Raji (cell line): ENCODE results near the gene CEP63.

Experiments
- POLR2A ChIP-seq: IDR thresholded peaks from 2 replicates; pipeline ENCODE4 v1.6.1; 2011; ENCODE audit warnings: low read depth, low read length, control low read depth; ENCODE audit not compliant: insufficient read depth

Gene CEP63

DNA sequence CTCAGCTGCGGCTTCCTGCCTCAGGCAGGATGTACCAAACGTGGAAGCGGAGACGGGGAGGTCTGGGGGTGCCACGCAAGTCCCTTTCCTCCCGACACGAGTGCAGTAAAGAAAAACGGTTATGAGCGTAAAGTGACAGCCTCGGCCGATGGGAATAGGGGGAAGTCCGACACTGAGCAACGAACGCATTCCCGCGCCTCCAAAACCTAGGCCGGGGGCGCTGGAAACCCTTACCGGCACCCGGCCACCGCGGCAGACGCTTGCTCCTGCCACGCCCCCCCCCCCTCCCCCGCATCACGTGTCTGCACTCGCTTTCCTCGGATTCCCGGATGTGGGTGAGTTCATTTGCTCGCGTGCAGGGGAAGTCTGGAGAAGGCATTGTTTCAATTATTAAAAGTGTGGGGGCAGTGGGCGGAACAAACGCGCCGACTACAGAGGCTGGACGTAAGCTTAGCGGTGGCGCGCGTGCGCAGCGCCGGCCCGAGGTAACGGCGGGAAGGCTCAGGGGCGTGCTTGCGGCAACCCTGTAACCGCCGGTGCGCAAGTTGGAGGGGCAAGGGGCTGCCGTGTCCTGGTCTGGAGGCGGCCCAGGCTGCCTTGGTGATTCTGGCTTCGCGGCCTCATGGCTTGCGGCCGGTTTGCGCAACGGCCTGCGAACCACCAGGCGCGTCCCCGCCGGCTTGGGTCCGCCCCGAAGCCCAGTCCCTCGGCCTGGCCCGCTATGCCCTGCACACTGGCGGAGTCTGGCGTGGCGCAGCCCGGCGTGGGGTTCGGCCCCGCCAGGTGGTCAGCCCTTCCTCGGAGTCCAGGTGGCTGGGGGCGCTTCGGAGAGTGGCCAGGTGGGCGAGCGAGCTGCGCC, at the start of gene CEP63, which contains the start of gene ANAPC13:
CEP63 (plus strand) TSS at position 340 of the 859 bp plus-strand sequence. CDS start 9,264 bp downstream, outside the sequence.
ANAPC13 (minus strand) TSS at position 268 of the 859 bp plus-strand sequence. CDS start 3,081 bp downstream, outside the sequence.
- peak; percentile 79 for TF ChIP-seq POLR2A

DNA sequence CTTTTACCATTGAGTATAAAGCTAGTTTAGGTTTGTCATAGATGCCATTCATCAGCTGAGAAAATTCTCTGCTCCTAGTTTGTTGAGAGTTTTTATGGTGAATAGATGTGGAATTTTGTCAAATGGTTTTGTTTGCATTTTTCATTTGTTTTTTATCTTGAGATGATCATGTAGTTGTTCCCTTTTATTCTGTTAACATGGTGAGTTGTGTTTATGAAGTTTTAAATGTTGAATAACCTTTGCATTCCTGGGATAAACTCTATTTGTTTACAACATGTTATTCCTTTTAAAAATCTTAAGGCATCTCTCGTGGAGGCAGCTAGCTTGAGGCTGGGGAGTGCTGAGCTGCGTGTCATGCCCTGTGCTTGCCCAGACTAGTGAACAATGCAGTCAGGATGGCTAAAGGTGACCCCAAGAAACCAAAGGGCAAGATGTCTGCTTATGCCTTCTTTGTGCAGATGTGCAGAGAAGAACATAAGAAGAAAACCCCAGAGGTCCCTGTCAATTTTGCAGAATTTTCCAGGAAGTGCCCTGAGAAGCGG, 48.6 kb upstream of the CEP63 start:
- no peak for TF ChIP-seq POLR2A

DNA sequence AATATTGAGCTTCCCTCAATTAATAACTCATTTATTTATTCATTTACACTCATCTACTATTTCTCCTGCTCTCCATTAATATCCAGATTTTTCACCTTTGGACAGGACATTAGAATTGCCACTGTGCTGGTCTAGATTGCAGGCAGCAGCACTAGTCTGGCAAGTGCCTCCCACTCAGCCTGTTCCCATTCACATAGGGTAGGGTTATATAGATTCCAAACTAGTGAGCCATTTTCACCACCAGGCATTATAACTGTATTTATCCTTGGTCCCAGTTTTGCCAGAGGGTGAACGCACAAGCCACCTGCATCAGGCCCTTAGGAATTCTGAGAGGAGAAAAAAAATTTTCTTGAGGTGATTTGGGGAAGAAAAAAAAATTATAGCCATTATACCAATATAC, 44.5 kb upstream of the CEP63 start:
- no peak for TF ChIP-seq POLR2A

DNA sequence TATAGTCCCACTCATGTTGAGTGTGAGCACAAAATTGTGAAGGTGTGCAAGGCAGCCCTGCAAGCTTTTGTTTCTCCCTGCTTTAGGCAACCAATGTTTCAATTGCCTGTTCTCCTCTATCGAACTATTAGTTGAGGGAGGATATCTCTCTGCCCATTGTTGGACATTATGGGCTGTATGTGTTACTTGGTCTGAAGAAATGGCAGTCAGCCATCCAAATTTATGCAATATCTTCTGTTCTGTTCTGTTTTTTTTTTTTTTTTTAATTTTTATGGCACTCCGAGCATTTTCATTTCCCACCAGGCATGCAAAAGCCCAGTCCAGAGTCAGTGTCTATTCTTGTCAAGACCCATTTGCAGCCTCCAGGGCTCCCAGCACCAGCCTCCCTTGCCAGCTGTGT, 44.0 kb upstream of the CEP63 start:
- no peak for TF ChIP-seq POLR2A

DNA sequence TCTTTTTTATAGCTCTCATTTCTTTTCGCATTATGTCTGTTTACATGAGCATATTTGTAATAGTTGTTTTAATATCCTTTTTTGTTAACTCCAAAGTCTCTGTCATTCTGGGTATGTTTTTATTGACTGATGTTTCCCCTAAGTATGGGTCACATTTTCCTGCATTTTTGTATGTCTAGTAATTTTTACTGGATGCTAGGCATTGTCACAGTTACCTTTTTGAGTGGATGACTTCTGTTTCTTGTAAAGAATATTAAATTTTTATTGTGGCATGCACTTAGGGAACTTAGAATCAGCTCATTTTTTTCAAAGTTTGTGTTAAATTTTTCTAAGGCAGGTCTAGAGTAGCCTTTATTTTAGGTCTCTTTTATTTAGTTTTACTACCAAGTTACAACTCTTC, 40.8 kb upstream of the CEP63 start:
- no peak for TF ChIP-seq POLR2A

DNA sequence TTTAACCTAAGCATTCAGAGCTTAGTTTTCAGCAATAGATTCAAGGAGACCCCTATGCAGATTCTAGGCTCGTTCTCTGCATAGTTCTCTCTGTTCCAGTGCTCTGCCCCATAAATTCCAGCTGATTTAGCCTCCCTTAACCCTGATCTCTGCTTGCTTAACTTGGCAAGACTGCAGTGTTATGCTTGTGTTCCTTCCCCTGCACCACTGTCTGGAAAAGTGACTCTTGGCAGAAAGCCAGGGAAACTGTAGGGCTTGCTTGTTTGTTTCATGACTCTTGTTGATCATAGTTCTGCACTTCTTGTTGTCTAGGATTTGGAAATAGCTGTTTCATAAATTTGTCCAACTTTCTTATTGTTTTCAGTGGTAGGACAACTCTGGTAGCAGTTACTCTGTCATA, 40.2 kb upstream of the CEP63 start:
- TF ChIP-seq POLR2A, result no peak

DNA sequence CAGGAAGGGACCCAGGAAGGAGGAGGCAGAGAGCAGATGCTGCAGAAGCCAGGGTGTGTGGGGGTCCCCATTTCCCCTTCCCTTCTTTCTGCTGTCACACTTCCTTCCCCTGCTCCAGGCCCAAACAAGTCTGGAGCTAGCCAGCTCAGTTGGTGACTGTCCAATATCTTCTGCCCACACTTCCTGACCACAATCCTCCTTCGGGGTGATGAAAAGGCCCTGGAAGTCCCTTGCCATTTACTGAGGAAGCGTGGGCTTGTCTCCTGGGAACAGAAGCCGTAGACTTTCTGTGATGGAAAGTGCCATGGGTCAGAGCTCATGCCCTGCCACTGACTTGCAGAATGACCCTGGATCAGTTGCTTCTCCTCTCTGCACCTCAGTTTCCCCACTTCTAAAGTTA, 39.1 kb upstream of the CEP63 start:
- no peak for TF ChIP-seq POLR2A

DNA sequence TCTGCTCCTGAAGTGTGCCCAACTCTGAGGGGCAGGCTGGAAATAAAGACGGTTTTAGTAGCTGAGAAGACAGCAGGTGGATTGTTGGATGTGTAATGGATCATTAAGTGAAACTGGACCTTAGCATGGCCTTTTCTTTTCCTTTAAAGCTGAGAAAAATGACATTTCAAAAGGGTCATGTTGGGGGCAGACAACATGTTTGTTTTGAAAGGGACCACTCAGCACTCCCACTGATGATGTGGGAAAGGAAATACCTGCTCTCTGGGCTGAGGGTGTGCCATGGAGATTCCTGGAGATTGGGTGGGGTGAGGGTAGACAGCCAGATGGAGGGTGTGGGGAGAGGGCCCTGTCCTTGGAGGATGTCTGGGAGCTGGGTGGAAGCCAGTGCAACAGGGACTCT, 38.5 kb upstream of the CEP63 start:
- no peak for TF ChIP-seq POLR2A

DNA sequence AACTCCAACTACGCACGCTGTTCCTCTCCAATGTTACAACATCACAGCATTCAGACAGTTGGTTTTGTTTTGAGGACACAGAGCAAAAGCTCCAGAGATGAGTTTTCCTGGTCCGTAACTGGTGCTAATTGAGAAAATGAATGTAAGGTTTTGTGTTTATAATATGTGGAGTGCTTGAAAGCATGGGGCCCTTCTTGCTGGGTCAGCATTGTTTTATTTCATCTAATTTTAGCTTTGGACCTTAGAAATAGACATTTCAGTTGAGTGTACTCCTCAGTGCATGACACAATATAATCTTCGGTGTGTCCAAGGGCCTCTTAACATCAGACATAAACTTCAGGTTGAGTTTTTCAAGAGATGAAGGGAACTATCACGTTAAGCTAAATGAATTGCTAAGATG, 37.2 kb upstream of the CEP63 start:
- TF ChIP-seq POLR2A, result no peak

DNA sequence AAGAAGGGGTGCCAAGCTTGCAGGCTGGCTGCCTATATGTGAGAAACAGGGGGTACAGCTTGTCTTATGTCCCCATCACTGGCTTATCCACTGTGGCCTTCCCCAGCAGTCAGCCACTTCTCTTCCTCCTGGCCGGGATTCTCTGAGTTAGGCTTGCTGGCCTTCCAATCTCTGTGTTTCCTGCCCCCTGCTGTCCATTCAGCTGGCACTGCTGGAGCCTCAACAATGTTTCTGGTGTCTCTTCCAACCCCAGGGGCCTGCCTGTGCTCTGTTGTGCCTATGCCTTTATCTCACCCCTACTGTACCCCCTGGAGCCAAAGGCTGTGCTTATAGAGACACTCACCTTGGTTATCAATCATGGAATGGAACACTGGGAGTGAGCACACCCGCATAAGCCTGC, 36.6 kb upstream of the CEP63 start:
- no peak for TF ChIP-seq POLR2A

DNA sequence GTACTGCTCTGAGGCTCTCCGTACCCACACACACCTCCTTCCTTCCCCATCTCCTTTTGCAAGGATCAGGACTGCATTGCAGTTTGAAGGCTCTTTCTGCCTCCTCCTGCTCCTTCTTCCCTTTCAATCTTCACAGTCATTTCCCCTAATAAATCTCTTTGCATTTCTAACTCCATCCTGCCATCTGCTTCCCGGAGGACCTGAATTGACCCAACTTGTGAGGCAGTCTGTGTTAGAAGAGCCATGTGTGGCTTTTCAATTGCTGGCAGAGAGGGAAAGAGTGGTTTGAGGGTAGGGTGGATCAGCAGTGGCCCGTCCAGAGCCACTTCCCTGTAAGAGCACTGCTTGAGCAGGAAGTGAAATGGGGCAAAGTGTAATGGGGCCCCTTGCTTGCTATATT, 35.9 kb upstream of the CEP63 start:
- no peak for TF ChIP-seq POLR2A

DNA sequence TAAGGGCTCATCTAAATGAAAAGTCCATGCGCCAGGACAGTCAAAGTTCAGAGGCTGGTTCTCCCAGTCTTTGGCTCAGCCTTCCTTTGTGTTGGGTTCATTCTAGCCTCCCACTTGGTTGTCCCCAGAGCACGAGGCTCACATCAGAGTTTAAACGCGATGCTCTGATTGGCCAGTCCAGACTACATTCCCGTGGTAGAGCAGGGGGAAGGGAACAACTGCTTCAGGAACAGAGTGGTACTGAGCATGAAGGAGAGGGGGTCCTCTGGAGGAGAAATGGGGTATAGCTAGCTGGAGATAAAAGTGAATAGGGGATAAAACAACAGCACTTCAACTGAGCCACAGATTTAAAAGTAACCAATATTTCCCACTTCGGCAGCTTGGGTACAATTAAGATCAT, 32.2 kb upstream of the CEP63 start:
- TF ChIP-seq POLR2A, result no peak

DNA sequence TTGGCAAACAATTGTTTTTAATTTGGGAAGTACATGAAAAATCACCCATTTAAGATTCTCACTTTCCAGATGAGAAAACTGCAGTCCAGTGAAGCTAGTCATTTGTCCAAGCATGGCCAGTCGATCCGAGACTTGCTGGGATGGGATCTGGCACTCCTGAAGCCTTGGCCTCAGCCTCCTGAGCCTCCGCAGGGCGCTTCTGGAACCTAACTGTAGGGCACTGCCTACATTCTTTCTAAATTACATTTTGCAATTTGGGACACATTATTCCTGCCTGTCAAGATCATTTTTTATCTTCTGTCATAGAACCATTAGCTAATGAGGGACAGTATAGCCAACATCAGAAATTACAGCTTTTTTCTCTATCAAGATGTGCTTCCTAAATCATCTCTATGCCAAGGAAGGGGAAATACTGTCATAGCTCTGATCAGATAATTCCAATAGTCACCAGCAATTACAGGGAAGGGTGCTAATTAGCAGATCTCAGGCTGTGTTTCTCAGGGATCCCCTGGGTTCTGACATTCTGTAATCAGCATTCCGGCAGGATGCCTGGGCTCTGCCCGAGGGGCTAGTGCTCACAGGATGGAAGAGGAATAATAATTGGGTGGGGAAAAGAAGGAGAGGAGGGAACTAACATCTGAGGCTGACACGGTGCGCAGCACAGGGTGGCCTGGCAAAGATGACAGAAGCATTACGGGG, 28.3 kb upstream of the CEP63 start:
- no peak for TF ChIP-seq POLR2A

DNA sequence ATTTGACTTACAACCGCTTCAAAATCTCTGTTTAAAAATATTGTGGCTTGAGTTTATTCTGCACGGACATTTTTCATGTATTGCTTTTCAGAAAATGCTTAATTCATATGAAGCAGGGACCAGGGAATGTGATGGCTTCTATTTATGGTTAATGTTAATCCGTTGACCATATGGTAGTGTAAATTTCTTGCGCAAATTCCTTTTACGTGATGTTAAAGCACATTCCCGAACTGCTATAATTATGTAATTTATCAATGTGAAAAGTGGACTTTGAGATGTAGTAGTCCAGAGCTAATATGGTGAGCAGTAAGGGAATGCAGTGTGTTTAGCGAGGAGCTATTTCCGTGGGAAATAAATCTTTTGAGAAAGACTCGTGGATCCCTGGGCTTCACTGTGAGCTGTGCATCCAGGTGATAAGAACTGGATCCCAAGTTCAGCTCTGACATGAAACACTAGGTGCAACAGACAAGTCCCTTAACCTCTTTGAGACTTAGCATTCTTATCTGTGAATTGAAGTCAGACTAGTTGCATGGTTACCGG, 27.4 kb upstream of the CEP63 start:
- TF ChIP-seq POLR2A, result no peak

DNA sequence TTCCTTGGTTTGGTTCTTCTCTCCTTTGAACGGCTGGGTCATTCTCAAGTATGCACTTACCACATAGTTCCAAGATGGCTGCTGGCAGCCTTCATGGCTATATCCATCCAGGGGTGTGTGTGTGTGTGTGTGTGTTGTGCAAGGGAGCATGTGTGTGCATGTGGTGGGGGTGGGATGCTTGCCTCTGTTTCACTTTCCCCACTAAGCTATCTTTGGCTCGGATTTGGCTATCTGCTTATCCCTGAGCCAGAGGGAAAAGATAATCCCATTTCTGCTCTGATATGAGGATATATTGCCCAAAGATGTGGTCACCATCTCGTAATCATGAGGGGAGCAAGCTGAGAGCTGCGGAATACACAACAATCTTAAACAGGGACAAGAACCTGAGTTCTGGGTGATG, 26.3 kb upstream of the CEP63 start:
- TF ChIP-seq POLR2A, result no peak

DNA sequence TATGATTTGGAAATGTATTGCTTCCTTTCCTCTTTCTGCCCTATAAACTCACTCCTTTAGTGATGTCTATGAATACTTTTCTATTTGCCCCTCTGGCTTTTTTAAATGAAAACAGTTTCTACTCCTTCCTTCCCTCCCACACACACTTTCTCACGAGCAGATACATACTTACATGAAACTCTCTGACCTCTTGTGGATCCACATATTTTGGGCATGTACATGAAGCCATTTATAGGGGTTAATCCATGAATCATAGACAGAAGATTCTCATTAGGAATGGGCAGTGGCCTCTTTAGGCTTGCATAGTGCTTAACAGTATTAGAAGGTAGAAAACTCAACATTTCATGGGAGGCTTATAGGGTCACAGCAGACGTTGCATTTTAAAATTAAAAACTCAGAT, 24.9 kb upstream of the CEP63 start:
- TF ChIP-seq POLR2A, result no peak

DNA sequence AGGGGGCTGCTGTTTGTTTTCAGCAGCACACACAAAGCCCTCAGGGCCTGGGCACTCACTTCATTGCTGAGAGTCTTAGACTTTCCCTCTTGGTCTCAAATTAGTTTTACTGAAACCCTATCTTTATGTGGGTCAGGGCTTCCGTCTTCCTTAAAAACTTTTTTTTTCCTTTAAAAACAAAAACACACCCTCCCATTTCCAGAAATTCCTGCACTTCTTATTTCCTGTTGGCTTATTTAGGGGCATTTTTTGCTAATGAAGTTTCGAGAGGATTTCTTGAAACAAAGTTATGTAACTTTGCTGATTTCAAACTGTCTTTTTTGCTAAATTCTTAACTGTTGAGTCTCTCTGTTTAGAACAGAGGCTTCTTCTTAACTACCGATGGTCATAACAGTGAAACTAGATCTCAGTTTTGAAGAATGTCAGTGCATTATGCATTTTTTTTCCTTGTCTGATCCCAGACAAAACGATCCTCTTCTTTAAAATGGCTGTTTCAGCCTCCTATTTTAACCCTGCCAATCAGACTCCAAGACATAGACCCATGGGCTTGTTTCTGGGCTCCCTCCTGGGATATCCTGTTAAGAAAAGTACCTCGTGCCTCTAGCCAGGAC, 23.4 kb upstream of the CEP63 start:
- TF ChIP-seq POLR2A, result no peak
